Measurements from ENCODE around the gene TMPRSS7.

TMPRSS7 gene

GRCh38 chr3:112086076-112086854 lies 51.7 kb downstream of the TMPRSS7 start, which contains the start of gene C3orf52:
TSS of gene C3orf52 (plus strand) at chr3:112086389. CDS start at chr3:112086408, 19 bp downstream.
- no peak within 1 kb of the TSS for H3K27ac ChIP-seq (ENCODE audit: low read length)
- no peak for DNase-seq
- H4K20me1 ChIP-seq (ENCODE audit: insufficient read depth, low read length): no peaks in the 10 kb centered on the region
- no peaks in the 10 kb centered on the region for H3K9me3 ChIP-seq (ENCODE audit: insufficient read depth, low read length, severe bottlenecking)
- H3K4me1 ChIP-seq (ENCODE audit: insufficient read depth, low read length): no peaks in the 10 kb centered on the region
- H3K9ac ChIP-seq (ENCODE audit: low read depth, low read length): no peak within 1 kb of the TSS
- TF ChIP-seq EZH2 (IDR thresholded peaks at IDR 0.05; ENCODE audit: borderline replicate concordance, low read depth, low read length, severe bottlenecking): no peak
- TF ChIP-seq CTCF (IDR thresholded peaks at IDR 0.05; ENCODE audit: borderline replicate concordance, extremely low read depth, low read length, poor library complexity, severe bottlenecking): no peak
- no peaks in the 10 kb centered on the region for H3K36me3 ChIP-seq (ENCODE audit: insufficient read depth, low read length)
- peaks cover 9% of the 10 kb centered on the region for H3K27me3 ChIP-seq (ENCODE audit: insufficient read depth, low read length, poor library complexity)
- H3K4me2 ChIP-seq (ENCODE audit: insufficient read depth, low read length): no peak within 1 kb of the TSS
- no peak within 1 kb of the TSS for H2AFZ ChIP-seq (ENCODE audit: low read depth, low read length)
- no peak for ATAC-seq (ENCODE audit: insufficient read depth, low read depth)
- H3K79me2 ChIP-seq (ENCODE audit: insufficient read depth, low read length): no peaks in the 10 kb centered on the region
- H3K4me3 ChIP-seq (ENCODE audit: low read depth in 1 of 2, low read length in 2 of 2): no peak within 1 kb of the TSS

- TF ChIP-seq CTCF (IDR thresholded peaks at IDR 0.05; ENCODE audit: borderline replicate concordance, extremely low read depth, low read length, poor library complexity, severe bottlenecking) (no peak), EZH2 (IDR thresholded peaks at IDR 0.05; ENCODE audit: borderline replicate concordance, low read depth, low read length, severe bottlenecking) (no peak)
- Histone ChIP-seq H3K9me3 (ENCODE audit: insufficient read depth, low read length, severe bottlenecking) (no peaks in the 10 kb centered on the region), H3K27me3 (ENCODE audit: insufficient read depth, low read length, poor library complexity) (peaks cover 9% of the 10 kb centered on the region), H3K4me3 (ENCODE audit: low read depth in 1 of 2, low read length in 2 of 2) (no peak overlapping the region), H3K9ac (ENCODE audit: low read depth, low read length) (no peak overlapping the region), H3K4me1 (ENCODE audit: insufficient read depth, low read length) (no peaks in the 10 kb centered on the region), H4K20me1 (ENCODE audit: insufficient read depth, low read length) (no peaks in the 10 kb centered on the region), H3K79me2 (ENCODE audit: insufficient read depth, low read length) (no peaks in the 10 kb centered on the region), H3K36me3 (ENCODE audit: insufficient read depth, low read length) (no peaks in the 10 kb centered on the region), H2AFZ (ENCODE audit: low read depth, low read length) (no peak overlapping the region), H3K4me2 (ENCODE audit: insufficient read depth, low read length) (no peak overlapping the region), H3K27ac (ENCODE audit: low read length) (no peak overlapping the region)
- ATAC-seq (ENCODE audit: insufficient read depth, low read depth) (no peak), DNase-seq (no peak)
These were observed 52.5 kb downstream of the TMPRSS7 start for GRCh38 chr3:112086875-112087524.

- Histone ChIP-seq H4K20me1 (ENCODE audit: insufficient read depth, low read length) (no peaks in the 10 kb centered on the region), H3K79me2 (ENCODE audit: insufficient read depth, low read length) (no peaks in the 10 kb centered on the region), H3K27ac (ENCODE audit: low read length) (no peak overlapping the region), H3K36me3 (ENCODE audit: insufficient read depth, low read length) (no peaks in the 10 kb centered on the region), H3K4me1 (ENCODE audit: insufficient read depth, low read length) (no peaks in the 10 kb centered on the region), H2AFZ (ENCODE audit: low read depth, low read length) (no peak overlapping the region), H3K4me3 (ENCODE audit: low read depth in 1 of 2, low read length in 2 of 2) (no peak overlapping the region), H3K4me2 (ENCODE audit: insufficient read depth, low read length) (no peak overlapping the region), H3K9ac (ENCODE audit: low read depth, low read length) (no peak overlapping the region), H3K9me3 (ENCODE audit: insufficient read depth, low read length, severe bottlenecking) (no peaks in the 10 kb centered on the region), H3K27me3 (ENCODE audit: insufficient read depth, low read length, poor library complexity) (peaks cover 9% of the 10 kb centered on the region)
- no peak for TF ChIP-seq CTCF (IDR thresholded peaks at IDR 0.05; ENCODE audit: borderline replicate concordance, extremely low read depth, low read length, poor library complexity, severe bottlenecking)
- DNase-seq (no peak), ATAC-seq (ENCODE audit: insufficient read depth, low read depth) (no peak)
These were observed 53.2 kb downstream of the TMPRSS7 start for GRCh38 chr3:112087746-112088145.

All from DND-41 (cell line).